Measurements from ENCODE around the gene DNM1L.
A peak's percentile ranks its signal among the peaks of the same experiment; 100 is the strongest.

DNA sequence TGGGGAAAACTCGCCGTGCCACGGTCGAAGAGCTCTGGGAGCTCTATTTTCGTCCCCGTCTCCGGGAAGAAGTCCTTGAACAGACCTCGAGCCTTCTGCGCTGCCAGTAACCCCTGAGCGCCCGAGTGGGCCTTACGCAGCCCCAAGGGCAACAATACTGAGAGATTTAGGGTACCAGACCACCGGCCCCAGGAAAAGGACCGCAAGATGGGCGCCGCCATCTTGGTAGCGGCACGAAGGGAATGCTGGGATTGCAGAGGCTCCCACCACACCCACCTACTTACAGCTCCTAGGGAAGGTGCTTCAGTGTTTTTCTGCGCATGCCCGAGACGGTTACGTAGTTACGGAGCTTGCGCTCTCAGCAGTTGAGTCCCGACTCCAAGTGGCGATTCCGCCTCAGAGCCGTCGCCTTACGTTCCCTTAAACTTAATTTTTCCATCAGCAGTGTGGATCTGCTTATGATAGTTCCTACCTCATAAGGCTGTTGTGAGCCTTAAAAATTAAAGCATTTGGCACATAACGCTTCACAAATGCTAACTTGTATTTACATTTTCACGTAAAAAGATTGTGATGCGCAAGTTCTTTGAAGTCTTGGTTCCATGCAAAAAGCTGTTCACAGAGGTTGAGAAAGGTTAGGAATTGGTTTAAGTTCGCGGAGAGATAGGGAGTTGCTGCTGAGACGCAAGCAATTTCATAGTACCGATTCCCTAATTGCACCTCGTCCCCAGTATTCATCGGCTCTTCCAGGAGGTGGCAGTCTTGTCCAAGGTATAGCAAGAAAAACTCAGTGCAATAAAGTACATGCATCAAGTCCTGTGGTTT is 76.8 kb downstream of the DNM1L start, which contains the start of gene YARS2:
- TF ChIP-seq, protein P1, sequence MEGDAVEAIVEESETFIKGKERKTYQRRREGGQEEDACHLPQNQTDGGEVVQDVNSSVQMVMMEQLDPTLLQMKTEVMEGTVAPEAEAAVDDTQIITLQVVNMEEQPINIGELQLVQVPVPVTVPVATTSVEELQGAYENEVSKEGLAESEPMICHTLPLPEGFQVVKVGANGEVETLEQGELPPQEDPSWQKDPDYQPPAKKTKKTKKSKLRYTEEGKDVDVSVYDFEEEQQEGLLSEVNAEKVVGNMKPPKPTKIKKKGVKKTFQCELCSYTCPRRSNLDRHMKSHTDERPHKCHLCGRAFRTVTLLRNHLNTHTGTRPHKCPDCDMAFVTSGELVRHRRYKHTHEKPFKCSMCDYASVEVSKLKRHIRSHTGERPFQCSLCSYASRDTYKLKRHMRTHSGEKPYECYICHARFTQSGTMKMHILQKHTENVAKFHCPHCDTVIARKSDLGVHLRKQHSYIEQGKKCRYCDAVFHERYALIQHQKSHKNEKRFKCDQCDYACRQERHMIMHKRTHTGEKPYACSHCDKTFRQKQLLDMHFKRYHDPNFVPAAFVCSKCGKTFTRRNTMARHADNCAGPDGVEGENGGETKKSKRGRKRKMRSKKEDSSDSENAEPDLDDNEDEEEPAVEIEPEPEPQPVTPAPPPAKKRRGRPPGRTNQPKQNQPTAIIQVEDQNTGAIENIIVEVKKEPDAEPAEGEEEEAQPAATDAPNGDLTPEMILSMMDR (conservative IDR thresholded peaks at IDR 0.05; ENCODE audit: low read length): peak; percentile 98
- TF ChIP-seq EZH2phosphoT487 (IDR thresholded peaks at IDR 0.05; ENCODE audit: borderline replicate concordance): no peak
